Measurements from ENCODE around the gene OTUD3. TPM values are rescaled to one million over a fixed set of nuclear protein-coding genes. Genes with fewer than 3 reads are reported as not detected.

OTUD3 gene
- total RNA-seq, 4 donors from 2014 or later, result 1.9 to 5.0 (median 3.2) TPM

DNA sequence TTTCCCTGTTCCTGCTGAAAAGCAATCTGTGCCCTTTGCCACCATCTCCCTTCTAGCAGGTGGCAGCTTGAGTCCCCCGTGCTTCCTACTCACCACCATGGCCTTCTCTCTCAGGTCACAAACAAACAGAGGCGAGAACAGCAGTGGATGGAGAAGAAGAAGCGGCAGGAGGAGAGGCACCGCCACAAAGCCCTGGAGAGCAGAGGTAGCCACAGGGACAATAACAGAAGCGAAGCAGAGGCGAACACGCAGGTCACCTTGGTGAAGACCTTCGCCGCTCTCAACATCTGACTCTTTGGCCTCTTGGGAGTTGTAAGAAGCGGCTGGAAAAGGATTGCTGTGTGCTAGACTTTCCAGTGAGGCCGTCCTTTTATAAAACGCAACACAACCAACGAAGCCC is 25.3 kb downstream of the OTUD3 start:
- Histone ChIP-seq H3K4me3 (no peak overlapping the region), H3K9me3 (no peaks in the 10 kb centered on the region), H3K27me3 (no peaks in the 10 kb centered on the region), H3K27ac (no peak overlapping the region), H3K4me1 (peaks cover 0 to 9% (median 0%) of the 10 kb centered on the region in 3 donors), H3K36me3 (peaks cover 8 to 99% (median 28%) of the 10 kb centered on the region in 3 donors)
- intact Hi-C loops (cut with DNase I), result no loop called here
- DNase-seq, result no peak
- 95 to 97% methylated on average over 11 to 13 of the region's 13 CpGs for WGBS, 2 donors
- TF ChIP-seq, protein P1, sequence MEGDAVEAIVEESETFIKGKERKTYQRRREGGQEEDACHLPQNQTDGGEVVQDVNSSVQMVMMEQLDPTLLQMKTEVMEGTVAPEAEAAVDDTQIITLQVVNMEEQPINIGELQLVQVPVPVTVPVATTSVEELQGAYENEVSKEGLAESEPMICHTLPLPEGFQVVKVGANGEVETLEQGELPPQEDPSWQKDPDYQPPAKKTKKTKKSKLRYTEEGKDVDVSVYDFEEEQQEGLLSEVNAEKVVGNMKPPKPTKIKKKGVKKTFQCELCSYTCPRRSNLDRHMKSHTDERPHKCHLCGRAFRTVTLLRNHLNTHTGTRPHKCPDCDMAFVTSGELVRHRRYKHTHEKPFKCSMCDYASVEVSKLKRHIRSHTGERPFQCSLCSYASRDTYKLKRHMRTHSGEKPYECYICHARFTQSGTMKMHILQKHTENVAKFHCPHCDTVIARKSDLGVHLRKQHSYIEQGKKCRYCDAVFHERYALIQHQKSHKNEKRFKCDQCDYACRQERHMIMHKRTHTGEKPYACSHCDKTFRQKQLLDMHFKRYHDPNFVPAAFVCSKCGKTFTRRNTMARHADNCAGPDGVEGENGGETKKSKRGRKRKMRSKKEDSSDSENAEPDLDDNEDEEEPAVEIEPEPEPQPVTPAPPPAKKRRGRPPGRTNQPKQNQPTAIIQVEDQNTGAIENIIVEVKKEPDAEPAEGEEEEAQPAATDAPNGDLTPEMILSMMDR (IDR thresholded peaks at IDR 0.05), result no peak
- TF ChIP-seq POLR2A (IDR thresholded peaks at IDR 0.05), result no peak

DNA sequence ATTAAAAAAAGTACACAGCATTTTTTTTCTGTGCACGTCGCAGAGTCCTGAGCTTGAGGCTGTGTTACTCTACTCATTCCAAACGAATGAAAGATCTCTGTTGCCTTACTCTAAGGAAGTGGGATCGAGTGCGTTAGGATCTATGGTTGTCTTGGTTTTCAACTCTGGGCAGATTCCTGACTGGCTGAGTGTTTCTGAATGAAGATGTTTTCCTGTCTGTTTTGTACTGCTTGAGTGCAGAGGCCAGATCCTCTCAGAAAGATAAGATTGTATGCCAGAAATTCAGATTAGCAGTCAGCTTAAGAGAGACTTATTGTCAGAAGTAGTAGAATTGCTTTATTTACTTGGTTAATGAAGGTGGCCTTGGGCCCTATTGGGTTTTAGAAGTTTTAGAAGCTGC is 27.2 kb downstream of the OTUD3 start:
- no peak for TF ChIP-seq POLR2A (IDR thresholded peaks at IDR 0.05)
- TF ChIP-seq, protein P1 (IDR thresholded peaks at IDR 0.05), result no peak
- 79 to 98% methylated on average over 5 of the region's 5 CpGs for WGBS, 2 donors
- no peak for DNase-seq
- Histone ChIP-seq H3K27ac (no peak overlapping the region), H3K27me3 (no peaks in the 10 kb centered on the region), H3K36me3 (peaks cover 8 to 100% (median 33%) of the 10 kb centered on the region in 3 donors), H3K4me3 (no peak overlapping the region), H3K9me3 (no peaks in the 10 kb centered on the region), H3K4me1 (no peaks in the 10 kb centered on the region)
- intact Hi-C loops (cut with DNase I), result no loop called here

DNA sequence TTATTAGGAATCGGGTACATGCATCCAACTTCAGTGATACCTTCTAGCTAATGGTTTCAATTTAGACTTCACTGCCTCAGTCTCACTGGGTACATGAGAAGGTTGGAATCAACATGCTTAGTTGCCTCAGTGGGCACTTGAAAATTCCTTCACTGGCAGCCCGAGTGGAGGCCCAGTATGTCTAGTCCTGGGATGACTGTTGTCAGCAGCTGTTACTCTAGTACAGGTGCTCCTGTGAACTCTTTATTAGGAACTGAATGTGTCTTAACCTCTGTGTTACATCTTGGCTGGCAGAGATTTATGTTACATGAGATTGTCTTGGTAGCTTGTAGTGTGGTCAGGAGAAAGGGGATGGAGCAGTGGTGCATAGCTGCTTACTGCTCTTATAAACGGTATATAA is 27.8 kb downstream of the OTUD3 start:
- DNase-seq, result no peak
- 81 to 93% methylated on average over 3 of the region's 3 CpGs for whole genome bisulfite sequencing, 2 donors
- peaks cover 8 to 100% (median 33%) of the 10 kb centered on the region in 3 donors for H3K36me3 ChIP-seq
- intact Hi-C loops (cut with DNase I), result no loop called here
- no peak overlapping the region for H3K4me3 ChIP-seq
- H3K27me3 ChIP-seq, result no peaks in the 10 kb centered on the region
- H3K4me1 ChIP-seq, result no peaks in the 10 kb centered on the region
- no peaks in the 10 kb centered on the region for H3K9me3 ChIP-seq
- no peak overlapping the region for H3K27ac ChIP-seq
- TF ChIP-seq POLR2A (IDR thresholded peaks at IDR 0.05), result no peak
- TF ChIP-seq, protein P1 (IDR thresholded peaks at IDR 0.05), result no peak

DNA sequence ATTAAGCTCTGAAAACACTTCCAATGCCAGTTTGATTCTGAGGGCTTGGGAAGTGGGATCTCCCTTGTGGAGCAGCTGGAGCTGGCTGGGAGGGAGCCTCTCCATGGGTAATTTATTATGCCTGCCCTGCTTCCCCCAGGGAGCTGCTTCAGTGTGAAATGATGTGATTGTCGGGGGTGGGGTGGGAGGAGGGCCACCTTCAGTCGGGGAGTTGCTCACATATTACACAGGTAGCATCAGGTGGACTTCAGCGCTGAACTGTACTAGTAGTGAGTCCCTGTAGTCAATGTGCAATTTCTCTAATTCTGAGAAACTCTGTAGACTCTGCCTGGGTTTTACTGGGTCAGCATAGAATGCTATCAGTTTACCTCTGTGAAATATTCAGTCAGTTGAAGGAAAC is 28.5 kb downstream of the OTUD3 start:
- Histone ChIP-seq H3K9me3 (no peaks in the 10 kb centered on the region), H3K4me1 (no peaks in the 10 kb centered on the region), H3K36me3 (peaks cover 8 to 94% (median 32%) of the 10 kb centered on the region in 3 donors), H3K27ac (no peak overlapping the region), H3K4me3 (no peak overlapping the region), H3K27me3 (no peaks in the 10 kb centered on the region)
- TF ChIP-seq POLR2A (IDR thresholded peaks at IDR 0.05), result no peak
- TF ChIP-seq, protein P1 (IDR thresholded peaks at IDR 0.05), result no peak
- WGBS, 2 donors, result 83% methylated on average over 1 to 2 of the region's 3 CpGs
- DNase-seq, result no peak
- intact Hi-C loops (cut with DNase I), result no loop called here

DNA sequence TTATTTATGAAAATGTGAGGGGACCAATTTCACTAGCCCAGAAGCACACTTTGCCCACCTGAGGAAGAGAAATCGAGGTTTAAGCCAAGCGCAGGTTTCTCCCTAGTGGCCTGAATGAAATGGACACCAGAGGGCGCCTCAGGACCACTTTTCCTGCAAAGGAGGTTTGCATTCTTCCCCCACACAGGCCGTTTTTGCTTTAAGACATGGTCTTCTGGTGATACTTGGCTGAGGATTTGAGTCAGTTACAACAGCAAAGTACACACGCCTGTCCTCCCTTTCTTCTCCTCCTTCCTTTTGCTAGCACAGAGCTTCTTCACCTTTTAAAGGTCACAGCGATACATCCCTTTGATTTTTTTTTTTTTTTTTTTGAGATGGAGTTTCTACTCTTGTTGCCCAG is 35.9 kb downstream of the OTUD3 start:
- WGBS, 2 donors, result 17 to 19% methylated on average over 6 of the region's 6 CpGs
- H3K27me3 ChIP-seq, result peaks cover 0 to 9% (median 0%) of the 10 kb centered on the region in 4 donors
- H3K9me3 ChIP-seq, result no peaks in the 10 kb centered on the region
- intact Hi-C loops (cut with DNase I), result loop anchor here (5.0 kb wide), 2 partner anchors 234 to 279 kb away; no protein-coding TSS in a partner anchor
- no peak overlapping the region for H3K27ac ChIP-seq
- no peak for TF ChIP-seq POLR2A (IDR thresholded peaks at IDR 0.05)
- TF ChIP-seq, protein P1 (IDR thresholded peaks at IDR 0.05), result peak; percentile 85 to 95 (median 88)
- H3K36me3 ChIP-seq, result peaks cover 0 to 20% (median 5%) of the 10 kb centered on the region in 3 donors
- no peaks in the 10 kb centered on the region for H3K4me1 ChIP-seq
- DNase-seq, result no peak
- H3K4me3 ChIP-seq, result no peak overlapping the region

Data from esophagus squamous epithelium (tissue), 5 donors.